ENCODE data around the gene NUP93. TPM values are rescaled to one million over a fixed set of nuclear protein-coding genes. Genes with fewer than 3 reads are reported as not detected.
"Not testable (repeated sequence)": the region's sequence is repeated elsewhere in the genome, so short reads cannot be mapped to it uniquely, and the experiment has no call there.

Gene NUP93
- total and polyA plus RNA-seq, 11 donors, result 21.8 to 49.0 (median 27.8) TPM

GRCh38 chr16:56865394-56866062 is 135.6 kb downstream of the NUP93 start:
- H3K27me3 ChIP-seq, result no peaks in the 10 kb centered on the region
- no peak for ATAC-seq
- H3K27ac ChIP-seq, result no peak overlapping the region
- 92 to 96% (median 95%) methylated on average over 8 to 13 of the region's 13 CpGs for WGBS, 4 donors
- H3K4me3 ChIP-seq, result no peak overlapping the region
- H3K4me1 ChIP-seq, result peaks cover 0 to 16% (median 5%) of the 10 kb centered on the region in 12 donors
- H3K9me3 ChIP-seq, result no peaks in the 10 kb centered on the region
- TF ChIP-seq POLR2A (IDR thresholded peaks at IDR 0.05), result no peak
- DNase-seq, result no peak
- no peaks in the 10 kb centered on the region for H3K36me3 ChIP-seq
- intact Hi-C loops (cut with DNase I), result loop anchor here (2.0 to 10.0 kb wide), 12 partner anchors 47 to 309 kb away; partner anchors contain the start of gene HERPUD1 (in 8 of the 10)

- no peak overlapping the region for H3K4me3 ChIP-seq
- H3K4me1 ChIP-seq, result peaks cover 0 to 23% (median 5%) of the 10 kb centered on the region in 12 donors
- no peaks in the 10 kb centered on the region for H3K27me3 ChIP-seq
- no peaks in the 10 kb centered on the region for H3K9me3 ChIP-seq
- DNase-seq, result no peak
- no peaks in the 10 kb centered on the region for H3K36me3 ChIP-seq
- TF ChIP-seq POLR2A (IDR thresholded peaks at IDR 0.05) (no peak), CTCF (IDR thresholded peaks at IDR 0.05) (peak; percentile 72 to 87 (median 80))
- H3K27ac ChIP-seq, result no peak overlapping the region
- 47 to 55% (median 54%) methylated on average over 19 to 23 of the region's 23 CpGs for WGBS, 4 donors
- peak in 2 of 4 donors; percentile 9 to 19 for ATAC-seq
- intact Hi-C loops (cut with DNase I), result loop anchor here (1.0 to 10.0 kb wide), 14 partner anchors 45 to 308 kb away; partner anchors contain the start of gene HERPUD1 (in 8 of the 10)
These were observed 137.3 kb downstream of the NUP93 start for GRCh38 chr16:56866955-56867830.

- ATAC-seq, result no peak
These were observed 138.2 kb downstream of the NUP93 start for GRCh38 chr16:56868175-56868574.

GRCh38 chr16:56868766-56869165 is 138.8 kb downstream of the NUP93 start:
- not testable (repeated sequence) for H3K4me3 ChIP-seq, DNase-seq, H3K27ac ChIP-seq, H3K9me3 ChIP-seq, H3K36me3 ChIP-seq, ATAC-seq, H3K27me3 ChIP-seq
- 88 to 91% (median 89%) methylated on average over 5 of the region's 5 CpGs for WGBS, 4 donors
- H3K4me1 ChIP-seq, result peaks cover 0 to 22% (median 5%) of the 10 kb centered on the region in 12 donors
- intact Hi-C loops (cut with DNase I), result loop anchor here (5.0 to 10.0 kb wide), 9 partner anchors 44 to 306 kb away; partner anchors contain the start of gene HERPUD1 (in 8 of the 10)

More at GRCh38 chr16:56868175-56868574, 138.2 kb downstream of the NUP93 start:
- DNase-seq, result no peak
- Histone ChIP-seq H3K27ac (no peak overlapping the region), H3K4me1 (peaks cover 0 to 23% (median 5%) of the 10 kb centered on the region in 12 donors), H3K36me3 (no peaks in the 10 kb centered on the region), H3K27me3 (no peaks in the 10 kb centered on the region), H3K9me3 (no peaks in the 10 kb centered on the region), H3K4me3 (no peak overlapping the region)
- no peak for TF ChIP-seq CTCF (IDR thresholded peaks at IDR 0.05)
- TF ChIP-seq POLR2A (IDR thresholded peaks at IDR 0.05), result no peak
- intact Hi-C loops (cut with DNase I), result loop anchor here (5.0 to 10.0 kb wide), 9 partner anchors 44 to 307 kb away; partner anchors contain the start of gene HERPUD1 (in 8 of the 10)
- WGBS, 4 donors, result 81 to 94% (median 92%) methylated on average over 6 to 9 of the region's 9 CpGs
